Ecto neural progenitor cell (in vitro differentiated cells): ENCODE data around the gene CMTM8.
"Not testable (repeated sequence)": the region's sequence is repeated elsewhere in the genome, so short reads cannot be mapped to it uniquely, and the experiment has no call there.

Source experiments
- DNase-seq: peaks from one replicate; pipeline ENCODE4 v3.0.0-alpha.2; 2018; ENCODE audit warnings: low spot score

Gene CMTM8

DNA sequence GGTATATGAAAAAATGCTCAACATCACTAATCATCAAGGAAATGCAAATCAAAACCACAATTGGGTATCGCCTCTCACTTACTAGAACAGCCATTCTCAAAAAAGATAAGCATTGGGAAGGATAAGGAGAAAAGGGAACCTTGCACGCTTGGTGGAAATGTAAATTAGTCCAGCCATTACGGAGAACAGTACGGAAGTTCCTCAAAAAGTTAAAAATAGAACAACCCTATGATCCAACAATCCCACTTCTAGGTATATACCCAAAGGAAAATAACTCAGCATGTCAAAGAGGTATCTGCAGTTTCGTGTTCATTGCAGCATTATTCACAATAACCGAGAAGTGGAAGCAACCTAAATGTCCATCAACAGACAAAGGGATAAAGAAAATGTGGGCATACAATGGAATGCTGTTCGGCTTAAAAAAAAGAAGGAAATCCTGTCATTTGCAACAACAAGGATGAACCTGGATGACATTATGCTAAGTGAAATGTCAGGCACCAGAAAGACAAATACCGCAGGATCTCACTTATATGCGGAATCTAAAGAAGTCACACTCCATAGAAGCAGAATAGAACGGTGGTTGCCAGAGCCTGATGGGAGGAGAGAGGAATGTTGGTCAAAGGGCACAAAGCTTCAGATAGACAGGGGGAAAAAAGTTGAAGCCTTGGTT lies 141.5 kb downstream of the CMTM8 start:
- no peak for DNase-seq

DNA sequence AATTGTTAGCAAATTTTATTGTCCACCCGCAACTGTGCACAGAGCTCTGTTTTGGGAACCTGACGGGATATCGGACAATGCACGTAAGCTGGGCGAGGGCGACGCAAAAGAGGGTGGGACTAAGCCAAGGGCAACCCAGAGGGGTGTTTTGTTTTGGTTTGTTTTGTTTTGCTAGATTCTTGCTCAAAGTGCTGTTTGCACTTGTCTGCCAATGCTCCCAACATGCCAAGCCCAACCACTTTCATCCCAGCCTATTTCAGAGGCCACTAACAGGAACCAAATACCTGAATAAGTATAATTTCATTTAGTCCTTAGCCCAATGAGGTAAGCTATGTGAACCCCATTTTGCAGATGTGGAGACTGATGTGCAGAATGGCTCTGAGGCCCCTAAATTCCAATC lies 143.4 kb downstream of the CMTM8 start:
- DNase-seq: no peak

DNA sequence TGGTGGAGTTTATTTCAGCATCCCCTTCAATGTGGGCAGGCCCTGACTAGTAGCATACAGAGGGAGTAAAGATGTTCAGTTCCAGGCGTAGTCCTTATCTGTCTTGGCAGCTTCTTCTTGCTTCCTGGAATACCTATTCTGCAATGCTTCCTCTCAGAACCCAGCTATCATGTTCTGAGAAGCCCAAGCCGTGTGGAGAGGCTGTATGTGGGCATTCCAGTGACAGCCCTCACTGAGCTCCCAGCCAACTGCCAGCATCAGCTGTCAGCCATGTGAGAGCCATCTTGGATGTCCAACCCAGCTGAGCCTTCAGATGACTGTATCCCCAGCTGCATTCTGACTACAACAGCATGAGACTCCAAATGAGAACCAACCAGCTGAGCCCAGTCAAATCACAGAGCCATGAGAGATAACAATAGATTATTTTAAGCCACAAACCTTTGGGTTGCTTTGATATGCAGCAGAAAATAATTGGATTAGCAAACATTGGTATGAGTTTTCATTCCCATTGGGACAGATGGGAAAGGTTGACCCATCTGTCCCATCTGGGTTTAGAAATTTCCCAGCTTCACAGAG lies 144.7 kb downstream of the CMTM8 start:
- no peak for DNase-seq

DNA sequence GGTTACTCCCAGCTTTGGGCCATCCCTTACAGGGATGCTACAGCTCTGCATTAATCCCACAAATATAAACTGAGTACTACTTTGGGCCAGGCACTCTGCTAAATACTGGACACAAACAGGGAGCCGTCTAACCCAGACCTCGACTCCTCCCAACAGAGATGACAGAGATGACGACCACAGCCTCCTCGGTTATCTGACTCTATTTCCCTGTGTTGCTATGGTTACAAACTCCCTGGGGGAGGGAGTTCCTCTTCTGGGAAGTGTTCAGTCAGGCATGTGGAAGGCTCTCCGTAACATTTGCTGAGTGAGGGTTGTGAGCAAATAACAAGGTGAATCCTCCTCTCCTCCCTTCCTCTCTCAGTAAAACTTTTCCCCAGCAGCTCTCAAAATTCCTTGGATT lies 146.5 kb downstream of the CMTM8 start:
- DNase-seq: no peak

DNA sequence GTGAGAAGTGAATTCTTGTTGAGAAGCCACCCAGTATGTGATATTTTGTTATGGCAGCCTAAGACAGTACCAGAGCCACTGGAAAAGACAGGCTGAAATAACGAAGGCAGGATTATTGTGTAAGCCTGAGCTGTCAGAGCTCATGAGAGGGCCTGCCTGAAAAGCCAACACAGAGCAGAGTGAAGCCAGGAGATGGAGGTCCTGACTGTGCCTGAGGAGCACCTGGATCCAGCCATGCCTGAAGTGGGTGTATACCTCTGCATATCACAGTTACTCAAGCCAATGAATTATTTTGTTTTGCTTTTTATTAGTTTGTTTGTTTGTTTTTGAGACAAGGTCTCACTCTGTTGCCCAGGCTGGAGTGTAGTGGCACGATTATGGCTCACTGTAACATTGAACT lies 149.0 kb downstream of the CMTM8 start:
- no peak for DNase-seq

DNA sequence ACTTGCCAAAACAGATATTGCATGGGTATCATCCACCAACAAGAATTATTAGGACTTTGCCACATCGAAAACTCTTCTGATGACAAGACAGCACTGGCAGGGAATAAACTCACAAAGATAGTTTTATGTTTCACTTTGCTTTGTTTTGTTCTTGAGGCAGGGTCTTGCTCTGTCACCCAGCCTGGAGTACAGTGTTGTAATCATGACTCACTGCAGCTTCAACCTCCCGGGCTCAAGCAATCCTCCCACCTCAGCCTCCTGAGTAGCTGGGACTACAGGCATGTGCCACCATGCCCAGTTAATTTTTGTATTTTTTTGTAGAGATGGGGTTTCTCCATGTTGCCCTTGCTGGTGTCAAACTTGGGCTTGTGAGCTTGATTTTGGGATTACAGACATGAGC lies 151.1 kb downstream of the CMTM8 start:
- DNase-seq: not testable (repeated sequence)

DNA sequence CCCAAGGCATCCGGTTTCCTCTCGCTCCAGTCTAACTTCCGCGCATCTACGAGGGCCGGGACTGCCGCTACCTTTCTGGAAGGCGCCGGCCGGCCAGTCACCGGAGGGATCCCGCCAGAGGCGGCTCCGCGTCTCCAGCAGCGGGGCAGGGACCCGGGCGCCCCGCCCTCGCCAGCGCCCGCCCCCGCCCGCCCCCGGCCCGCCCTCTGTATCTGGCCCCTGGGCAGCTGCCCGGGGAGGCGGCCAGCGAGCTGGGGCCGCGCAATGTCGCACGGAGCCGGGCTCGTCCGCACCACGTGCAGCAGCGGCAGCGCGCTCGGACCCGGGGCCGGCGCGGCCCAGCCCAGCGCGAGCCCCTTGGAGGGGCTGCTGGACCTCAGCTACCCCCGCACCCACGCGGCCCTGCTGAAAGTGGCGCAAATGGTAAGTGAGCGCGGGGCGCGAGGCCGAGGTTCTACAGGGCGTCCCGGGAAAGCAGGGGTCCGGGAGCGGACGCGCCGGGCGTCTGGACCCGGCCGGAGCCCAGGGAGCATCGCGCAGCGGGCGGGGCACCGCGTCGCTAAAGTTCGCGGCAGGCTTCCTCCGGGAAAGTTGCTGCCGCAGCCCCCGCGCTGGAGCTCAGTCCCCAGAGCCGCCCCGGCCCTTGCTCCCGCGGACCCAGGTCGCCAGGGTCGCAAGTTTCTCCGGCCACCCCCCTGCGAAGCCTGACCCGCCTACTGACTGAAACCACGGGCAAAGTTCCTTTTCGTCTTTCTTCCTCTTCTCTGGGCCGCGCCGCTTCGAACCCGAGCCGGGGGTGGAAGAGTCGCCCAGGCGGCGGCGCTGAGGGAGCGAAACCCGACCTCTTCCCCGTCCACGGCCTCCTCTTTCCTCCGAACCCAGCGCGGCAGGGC lies 153.4 kb downstream of the CMTM8 start, which contains the start of gene CMTM7:
Gene CMTM7, plus strand, starts transcription at position 211 of the 893 bp plus-strand sequence. Its CDS starts 54 bp downstream, at position 265.
- peak; percentile 84 for DNase-seq

DNA sequence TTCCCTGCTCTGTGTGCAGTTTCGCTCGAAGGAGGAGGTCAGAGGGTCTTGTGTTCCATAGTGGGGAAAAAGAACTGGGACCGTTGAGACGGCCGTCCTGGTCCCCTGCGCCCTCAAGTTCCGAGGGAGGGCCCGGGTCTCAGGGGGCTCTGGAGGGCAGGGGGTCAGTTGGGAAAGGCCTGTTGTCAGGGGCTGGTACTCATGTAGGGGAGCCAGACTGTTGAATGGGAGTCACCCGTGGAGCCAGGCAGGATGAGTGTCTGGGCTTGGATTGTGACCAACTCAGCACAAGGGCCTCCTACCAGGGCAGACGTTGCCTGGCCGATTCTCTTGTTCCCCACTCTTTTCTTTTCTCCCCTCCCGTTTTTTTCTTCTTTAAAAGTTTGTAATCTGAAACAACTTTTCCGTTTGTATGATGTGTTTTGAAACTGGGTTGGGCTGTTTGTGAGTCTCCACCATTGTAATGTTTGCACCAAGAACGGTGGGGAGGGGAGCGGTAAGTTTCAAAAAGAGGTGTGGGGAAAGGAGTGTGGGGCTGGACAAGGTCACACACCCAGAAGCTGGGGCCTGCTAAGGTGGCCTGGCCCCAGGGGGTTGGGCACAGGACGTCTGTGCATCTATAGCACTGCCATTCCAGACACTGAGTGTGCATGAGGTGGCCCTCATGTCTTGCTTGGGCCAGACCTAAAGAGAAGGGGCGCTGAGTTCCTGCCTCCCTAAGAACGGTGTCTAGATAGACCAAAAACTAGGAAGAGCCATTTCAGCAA lies 154.2 kb downstream of the CMTM8 start:
- DNase-seq: no peak

DNA sequence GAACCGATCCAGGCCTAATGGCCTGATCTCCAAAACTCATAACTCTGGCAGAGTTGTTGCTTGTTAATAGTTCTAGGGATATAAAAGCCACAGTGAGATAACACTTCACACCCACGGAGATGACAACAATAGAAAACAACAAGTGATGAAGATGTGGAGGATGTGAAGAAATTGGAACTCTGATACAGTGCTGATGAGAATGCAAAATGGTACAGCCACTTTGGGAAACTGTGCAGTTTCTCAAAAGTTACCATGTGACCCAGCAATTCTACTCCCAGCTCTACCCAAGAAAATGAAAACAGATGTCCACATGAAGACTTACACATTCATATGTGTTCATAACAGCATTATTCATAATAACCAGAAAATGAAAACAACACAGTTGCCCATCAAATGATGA lies 157.0 kb downstream of the CMTM8 start:
- no peak for DNase-seq

DNA sequence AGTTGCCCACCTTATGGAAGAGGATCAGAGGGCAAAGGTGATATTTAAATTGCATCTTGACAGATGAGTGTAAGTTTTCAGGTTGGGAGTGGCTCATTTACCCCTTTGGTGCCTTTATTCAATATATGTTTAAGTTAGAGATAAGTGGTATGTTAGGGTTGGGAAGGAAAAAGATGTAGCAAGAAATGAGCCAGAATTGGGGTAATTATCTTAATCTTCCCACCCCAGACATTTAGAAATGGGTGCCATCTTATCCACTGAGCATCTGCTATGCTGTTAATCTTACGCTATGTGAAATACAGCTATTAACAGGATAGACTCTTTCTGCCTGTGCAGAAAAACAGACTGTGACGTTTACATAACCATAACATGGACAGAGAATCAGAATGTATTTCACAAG lies 159.5 kb downstream of the CMTM8 start:
- no peak for DNase-seq

DNA sequence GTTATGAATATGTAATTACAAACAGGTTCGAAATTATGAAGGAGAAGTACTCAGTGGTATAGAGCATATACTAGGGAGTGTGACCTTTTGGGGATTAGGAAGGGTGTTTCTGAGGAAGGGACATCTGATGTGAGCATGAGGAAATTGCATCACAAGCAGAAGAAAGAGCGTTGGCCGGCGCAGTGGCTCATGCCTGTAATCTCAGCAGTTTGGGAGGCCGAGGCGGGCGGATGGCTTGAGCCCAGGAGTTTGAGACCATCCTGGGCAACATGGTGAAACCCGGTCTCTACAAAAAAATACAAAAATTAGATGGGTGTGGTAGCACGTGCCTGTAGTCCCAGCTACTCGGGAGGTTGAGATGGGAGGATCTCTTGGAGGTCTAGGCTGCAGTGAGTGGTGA lies 160.1 kb downstream of the CMTM8 start:
- no peak for DNase-seq

DNA sequence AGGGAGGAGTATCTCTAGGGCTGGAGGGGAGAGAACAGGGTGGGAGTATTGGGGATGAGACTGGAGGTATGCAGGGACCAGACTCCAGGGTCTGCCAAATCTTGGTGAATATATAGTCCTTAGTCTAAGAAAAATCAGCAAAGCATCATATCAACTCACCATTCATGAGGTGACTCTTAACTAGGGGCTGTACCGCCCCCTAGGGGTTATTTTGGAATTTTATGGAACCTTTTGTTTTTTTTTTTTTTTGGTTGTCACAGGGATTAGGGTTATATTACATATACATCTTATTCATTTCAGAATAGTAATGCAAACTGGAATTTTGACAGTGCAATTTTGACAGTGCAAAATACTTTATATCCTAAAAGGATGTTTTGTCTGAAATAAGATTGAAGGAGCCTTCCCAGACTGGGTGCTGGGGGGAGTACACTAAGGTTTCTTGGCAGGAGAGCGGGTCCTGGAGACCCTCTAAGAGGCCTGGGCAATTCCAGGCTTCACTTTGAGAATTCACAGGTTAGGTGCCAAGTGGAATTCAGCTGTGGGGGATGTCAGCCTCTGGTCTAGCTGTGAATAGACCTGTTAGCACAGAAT lies 160.6 kb downstream of the CMTM8 start:
- DNase-seq: no peak

DNA sequence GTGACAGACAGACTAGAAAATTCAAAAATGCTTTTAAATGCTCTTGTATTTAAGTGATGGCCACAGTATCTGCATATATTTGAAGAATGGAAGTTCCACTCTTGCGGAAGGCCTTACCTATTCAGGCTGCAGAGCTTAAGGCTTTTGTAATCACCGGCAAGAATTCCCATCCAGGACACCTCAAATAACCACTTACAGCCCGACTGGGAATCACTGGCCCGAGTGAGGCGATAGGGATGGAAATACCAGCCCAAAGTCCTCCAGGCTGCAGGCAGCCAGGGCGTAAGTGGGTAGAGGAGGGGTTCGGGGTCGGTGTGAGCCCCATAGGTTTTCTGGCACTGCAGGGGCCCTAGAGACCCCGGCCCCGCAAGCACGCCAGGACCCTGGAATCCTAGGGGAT lies 162.6 kb downstream of the CMTM8 start:
- DNase-seq: no peak

DNA sequence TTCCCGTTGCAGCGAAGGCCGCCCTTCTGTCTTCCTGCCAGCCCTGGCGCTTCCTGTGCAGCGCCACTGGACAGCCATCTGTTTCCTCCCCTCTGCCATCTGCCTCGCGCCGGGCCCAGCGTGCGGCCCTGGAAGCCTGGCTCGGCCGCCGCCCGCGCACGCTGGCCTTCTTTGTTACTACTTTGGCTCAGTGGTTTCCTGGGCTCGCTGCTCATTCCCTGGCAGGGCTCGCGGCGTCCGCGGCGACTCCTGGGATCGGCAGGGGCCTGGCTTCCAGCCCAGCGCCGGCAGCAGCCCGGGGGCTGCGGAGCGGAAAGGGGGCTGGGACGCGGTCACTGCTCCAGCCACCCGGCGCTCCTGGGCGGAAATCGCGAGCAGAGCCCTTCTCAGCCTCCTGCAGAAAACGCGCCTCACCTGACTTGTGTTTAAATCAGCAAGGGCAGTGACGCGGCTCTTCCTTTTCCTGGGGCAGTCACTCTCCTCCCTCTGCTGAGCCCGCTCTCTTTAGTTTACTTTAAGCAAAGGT lies 163.1 kb downstream of the CMTM8 start:
- peak; percentile 82 for DNase-seq

DNA sequence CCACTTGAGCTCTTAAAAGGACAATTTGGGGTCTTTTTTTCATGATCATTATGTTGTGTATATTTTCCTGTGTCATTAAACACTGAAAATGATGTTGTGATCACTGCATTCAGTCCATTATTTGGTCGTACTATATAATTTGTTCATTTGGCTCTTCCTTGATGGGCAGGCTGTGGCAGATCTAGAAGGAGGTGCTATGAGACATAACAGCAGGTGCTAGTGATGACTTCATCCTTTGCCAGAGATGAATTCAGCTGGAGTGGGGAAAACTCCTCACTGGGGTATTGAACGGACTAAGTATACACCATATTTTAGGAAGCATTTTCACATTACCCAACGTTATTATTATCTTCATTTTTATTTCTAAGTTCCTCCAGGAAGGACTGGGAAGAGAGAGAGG lies 165.2 kb downstream of the CMTM8 start:
- DNase-seq: no peak

DNA sequence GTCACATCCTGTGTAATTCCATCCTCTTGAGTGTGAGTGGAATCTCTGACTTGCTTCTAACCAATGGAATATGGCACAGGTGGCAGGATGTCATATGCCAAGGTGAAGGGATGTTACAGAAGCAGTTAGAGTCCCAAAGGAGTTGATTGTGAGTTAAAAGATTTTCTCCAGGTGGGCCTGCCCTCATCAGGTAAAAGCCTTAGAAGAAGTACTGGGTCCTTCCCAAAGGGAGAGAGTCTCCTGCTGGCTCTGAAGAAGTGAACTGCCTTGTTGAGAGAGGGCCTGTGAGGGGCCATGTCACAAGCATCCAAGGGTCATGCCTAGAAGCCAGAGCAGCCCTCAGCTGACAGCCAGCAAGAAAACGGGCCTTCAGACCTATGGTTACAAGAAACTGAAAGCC lies 166.2 kb downstream of the CMTM8 start:
- peak; percentile 24 for DNase-seq

DNA sequence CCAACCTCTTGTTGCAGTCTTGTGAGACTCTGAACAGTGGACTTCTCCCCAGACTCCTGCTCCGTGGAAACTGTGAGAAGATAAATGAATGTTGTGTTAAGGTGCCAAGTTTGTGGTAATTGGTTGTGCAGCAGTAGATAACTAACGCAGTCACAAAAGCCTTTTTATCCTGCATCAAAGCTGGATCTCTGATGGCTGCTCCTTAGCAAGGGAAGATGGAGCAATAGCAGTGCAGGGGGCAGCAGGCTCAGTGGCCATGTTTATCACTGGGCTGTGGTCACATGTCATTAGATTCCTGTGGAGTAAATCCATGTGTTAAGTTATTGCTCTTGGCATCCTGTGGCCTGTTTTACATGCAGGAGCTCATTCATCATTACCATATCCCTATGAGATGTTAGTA lies 166.7 kb downstream of the CMTM8 start:
- DNase-seq: peak; percentile 18

DNA sequence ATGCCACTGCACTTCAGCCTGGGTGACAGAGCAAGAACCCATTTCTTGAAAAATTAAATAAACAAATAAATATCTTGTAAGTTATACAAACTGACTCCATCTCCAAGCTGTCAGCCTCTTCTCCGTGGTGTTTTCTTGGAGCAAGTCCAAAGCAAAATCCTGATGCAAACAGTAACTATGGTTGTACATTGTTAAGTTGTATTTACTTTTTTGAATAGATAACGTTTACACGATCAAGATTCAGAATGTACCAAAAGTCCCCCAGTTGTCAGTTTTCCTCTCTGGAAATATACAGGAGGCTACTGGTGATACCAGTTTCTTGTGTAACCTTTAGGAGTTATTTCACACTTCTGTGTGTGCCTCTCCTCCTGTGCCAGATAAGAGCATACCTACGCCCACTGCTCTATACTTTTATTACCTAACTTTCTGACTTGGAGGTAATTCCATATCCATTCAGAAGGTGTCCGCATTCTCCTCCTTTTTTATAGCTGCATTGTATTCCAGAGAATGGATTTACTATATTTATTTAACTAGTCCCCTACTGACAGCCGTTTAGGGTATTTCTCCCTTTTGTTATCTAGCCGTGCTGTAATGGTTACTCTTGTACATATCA lies 167.3 kb downstream of the CMTM8 start:
- DNase-seq: no peak

DNA sequence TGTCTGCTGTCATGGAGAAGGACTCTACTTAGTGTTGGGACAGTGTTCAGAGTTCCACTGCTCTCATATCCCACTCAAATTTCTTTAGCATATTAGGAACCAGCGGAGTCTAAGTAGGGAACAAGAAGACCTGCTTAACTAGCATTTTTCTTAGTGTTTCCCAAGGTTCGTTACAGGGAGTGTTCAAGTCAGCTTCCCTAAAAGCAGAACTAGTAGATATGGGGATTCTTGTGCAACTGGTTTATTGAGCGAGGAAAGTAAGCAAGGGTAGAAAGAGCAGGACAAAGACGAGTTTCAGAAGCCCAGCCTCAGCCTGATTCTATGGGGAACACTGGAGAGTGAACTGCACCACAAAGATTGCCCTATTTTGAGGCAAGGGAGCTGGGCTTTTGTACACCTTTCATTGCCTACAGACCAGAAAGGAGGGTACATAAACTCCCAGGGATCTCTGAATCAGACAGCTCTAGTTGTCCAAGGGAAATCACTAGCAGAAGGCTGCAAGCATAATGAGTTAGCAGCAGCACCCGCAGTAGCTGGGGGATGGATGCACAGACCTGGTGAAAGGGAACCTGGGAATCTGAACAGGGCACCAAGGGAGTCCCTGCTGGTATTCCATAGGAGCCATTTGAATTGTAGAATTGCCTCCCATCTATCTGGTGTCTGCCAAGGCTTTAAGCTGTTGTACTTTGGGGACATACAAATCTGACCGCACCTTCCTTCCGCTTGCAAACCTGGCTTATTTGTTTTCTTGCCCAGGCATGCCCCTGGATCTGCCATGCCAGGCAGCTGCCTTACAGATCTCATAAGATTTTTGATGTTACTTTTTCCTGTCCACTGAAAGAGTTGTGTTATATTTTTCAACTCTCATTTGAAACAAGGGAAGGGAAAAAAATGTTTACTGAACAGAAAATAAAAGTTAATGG lies 168.3 kb downstream of the CMTM8 start:
- DNase-seq: peak; percentile 29
